GM12801 (cell line): Measurements from ENCODE around the gene BDKRB1.

Source experiments
- TF ChIP-seq, protein P1 (sequence below): IDR thresholded peaks from one replicate; pipeline ENCODE4 v1.5.1; 2011; ENCODE audit warnings: control low read depth; ENCODE audit not compliant: insufficient read length; ENCODE audit errors: extremely low read depth

Gene BDKRB1

GRCh38 chr14:96268431-96269358 is 12.7 kb downstream of the BDKRB1 start:
- TF ChIP-seq, protein P1, sequence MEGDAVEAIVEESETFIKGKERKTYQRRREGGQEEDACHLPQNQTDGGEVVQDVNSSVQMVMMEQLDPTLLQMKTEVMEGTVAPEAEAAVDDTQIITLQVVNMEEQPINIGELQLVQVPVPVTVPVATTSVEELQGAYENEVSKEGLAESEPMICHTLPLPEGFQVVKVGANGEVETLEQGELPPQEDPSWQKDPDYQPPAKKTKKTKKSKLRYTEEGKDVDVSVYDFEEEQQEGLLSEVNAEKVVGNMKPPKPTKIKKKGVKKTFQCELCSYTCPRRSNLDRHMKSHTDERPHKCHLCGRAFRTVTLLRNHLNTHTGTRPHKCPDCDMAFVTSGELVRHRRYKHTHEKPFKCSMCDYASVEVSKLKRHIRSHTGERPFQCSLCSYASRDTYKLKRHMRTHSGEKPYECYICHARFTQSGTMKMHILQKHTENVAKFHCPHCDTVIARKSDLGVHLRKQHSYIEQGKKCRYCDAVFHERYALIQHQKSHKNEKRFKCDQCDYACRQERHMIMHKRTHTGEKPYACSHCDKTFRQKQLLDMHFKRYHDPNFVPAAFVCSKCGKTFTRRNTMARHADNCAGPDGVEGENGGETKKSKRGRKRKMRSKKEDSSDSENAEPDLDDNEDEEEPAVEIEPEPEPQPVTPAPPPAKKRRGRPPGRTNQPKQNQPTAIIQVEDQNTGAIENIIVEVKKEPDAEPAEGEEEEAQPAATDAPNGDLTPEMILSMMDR = no peak

DNA sequence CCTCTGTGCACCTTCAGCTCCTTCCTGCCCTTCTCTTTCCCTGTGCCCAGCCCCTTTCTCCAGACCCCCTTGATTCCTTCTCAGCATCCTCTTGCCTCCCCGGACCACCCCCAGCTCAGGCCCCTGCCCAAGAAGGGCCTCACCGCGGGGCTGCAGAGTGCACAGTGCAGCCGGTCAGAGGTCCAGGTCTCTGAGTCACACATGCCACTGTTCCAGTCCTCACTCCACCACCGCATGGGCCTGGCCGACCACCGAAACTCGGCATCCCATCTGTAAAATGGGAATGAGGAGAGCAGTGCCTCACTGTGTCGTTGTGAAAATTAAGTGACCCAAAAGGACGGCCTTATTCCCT is 13.3 kb downstream of the BDKRB1 start:
- TF ChIP-seq, protein P1 = no peak

- TF ChIP-seq, protein P1 = no peak
Observed at GRCh38 chr14:96270565-96271420, 14.8 kb downstream of the BDKRB1 start.

DNA sequence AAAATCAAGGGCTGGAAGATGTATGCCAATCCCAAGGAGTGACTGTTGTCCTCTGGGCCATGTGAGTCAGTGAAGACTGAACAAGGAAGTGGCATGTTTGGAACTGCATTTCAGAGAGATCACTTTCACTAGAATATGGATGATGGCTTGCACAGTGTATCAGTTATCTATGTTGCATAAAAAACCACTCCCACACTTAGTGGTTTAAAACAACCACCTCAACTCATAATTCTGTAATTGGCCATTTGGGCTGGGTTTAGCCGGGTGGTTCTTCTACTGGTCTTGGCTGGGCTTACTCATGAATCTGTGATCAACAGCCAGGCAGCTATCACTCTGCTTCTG is 15.4 kb downstream of the BDKRB1 start:
- TF ChIP-seq, protein P1 = no peak

DNA sequence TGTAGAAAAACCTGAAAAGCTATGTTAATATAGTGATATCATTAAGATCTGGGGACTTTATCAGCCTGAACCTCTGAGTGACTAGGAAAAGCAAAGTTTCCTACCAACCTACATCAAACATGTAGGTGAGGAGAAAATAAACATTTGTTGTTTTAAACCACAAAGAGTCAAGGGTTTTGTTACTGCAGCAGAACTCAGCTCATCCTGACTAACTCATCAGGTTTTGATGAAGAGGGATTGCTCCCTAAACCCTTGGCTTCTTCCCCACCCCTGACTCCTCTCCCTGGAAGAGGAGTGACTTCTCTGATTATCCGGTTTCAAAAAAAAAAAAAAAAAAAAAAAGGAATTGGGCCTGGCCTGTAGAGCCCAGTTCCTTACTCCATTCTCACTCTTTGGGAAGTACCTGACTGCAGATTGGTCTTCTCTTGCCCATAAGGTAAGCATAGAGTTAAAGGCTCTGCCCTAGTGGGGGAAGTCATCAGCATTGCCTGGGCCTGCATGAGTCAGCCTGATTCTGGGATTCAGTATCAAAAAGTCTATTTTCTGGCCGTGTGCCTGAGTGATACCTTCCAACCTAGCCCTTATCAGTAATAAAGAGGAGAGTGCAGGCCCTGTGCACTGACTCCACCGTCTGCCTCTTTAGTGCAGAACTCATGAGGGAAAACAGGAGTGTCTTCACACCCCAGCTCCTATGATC is 16.9 kb downstream of the BDKRB1 start:
- TF ChIP-seq, protein P1 = no peak

DNA sequence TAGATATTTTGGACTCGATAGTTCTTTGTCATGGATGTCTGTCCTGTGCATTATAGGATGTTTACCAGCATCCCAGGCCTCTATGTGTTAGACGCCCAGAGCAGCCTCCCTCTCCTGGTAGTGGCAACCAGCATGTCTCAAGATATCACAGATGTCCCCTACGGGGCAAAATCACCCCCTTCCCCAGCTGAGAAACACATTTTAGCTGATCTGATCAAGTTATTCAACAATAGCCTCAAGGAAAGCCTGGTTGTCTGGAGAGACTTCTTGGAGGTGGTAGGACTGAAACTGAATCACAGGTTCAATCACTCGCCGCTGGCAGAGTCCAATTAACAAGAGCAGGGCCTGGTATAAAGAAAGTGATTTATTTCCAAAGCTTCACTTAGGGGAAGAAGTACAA is 17.6 kb downstream of the BDKRB1 start:
- TF ChIP-seq, protein P1 = no peak

GRCh38 chr14:96274122-96274521 is 18.1 kb downstream of the BDKRB1 start:
- TF ChIP-seq, protein P1 = no peak
